HepG2 (cell line): ENCODE results near the gene HMGCLL1. TPM values are rescaled to one million over a fixed set of nuclear protein-coding genes. Genes with fewer than 3 reads are reported as not detected.

Experiments
- ARID5B ChIP-seq: IDR thresholded peaks from 2 replicates; pipeline ENCODE4 v1.4.0; 2020; ENCODE audit warnings: mild to moderate bottlenecking, missing genetic modification reagents
- ATF7 ChIP-seq, 2 experiments: fragments of 450-650 bp in 1 of 2; sonication (generic) in 1 of 2; formaldehyde crosslinking in 1 of 2; IDR thresholded peaks; 2 replicates each; pipeline versions ENCODE4 v1.4.0 to v1.6.1; 2016 to 2020; ENCODE audit warnings: antibody characterized with exemption in 1 of 2, mild to moderate bottlenecking in 1 of 2, missing genetic modification reagents in 1 of 2
- E2F1 ChIP-seq: sonication (generic); formaldehyde crosslinking; IDR thresholded peaks from 2 replicates; pipeline ENCODE4 v1.5.0; 2020; ENCODE audit warnings: missing genetic modification reagents
- FOXA3 ChIP-seq: IDR thresholded peaks from 2 replicates; pipeline ENCODE4 v1.6.1; 2016; ENCODE audit warnings: missing genetic modification reagents, missing compliant biosample characterization
- FUBP1 ChIP-seq: sonication (generic); formaldehyde crosslinking; IDR thresholded peaks from 2 replicates; pipeline ENCODE4 v1.5.1; 2020; ENCODE audit warnings: missing genetic modification reagents, mild to moderate bottlenecking, borderline replicate concordance
- GABPB1 ChIP-seq: IDR thresholded peaks from 2 replicates; pipeline ENCODE4 v1.6.1; 2016; ENCODE audit warnings: mild to moderate bottlenecking, missing genetic modification reagents, moderate library complexity, missing compliant biosample characterization
- HNRNPL ChIP-seq: fragments of 200-400 bp; formaldehyde crosslinking; IDR thresholded peaks from 2 replicates; pipeline ENCODE4 v1.6.1; 2017; ENCODE audit warnings: mild to moderate bottlenecking, low read depth, low read length
- HNRNPLL ChIP-seq: fragments of 200-400 bp; formaldehyde crosslinking; IDR thresholded peaks from 2 replicates; pipeline ENCODE4 v1.6.1; 2017; ENCODE audit warnings: mild to moderate bottlenecking, low read depth, low read length; ENCODE audit not compliant: poor library complexity, severe bottlenecking
- RFX3 ChIP-seq: IDR thresholded peaks from 2 replicates; pipeline ENCODE4 v1.6.1; 2016; ENCODE audit warnings: missing biosample characterization, missing genetic modification reagents
- ZBTB38 ChIP-seq: sonication (generic); formaldehyde crosslinking; IDR thresholded peaks from 2 replicates; pipeline ENCODE4 v1.5.1; 2020; ENCODE audit warnings: mild to moderate bottlenecking, missing genetic modification reagents
- ZNF615 ChIP-seq: sonication (generic); formaldehyde crosslinking; IDR thresholded peaks from 2 replicates; pipeline ENCODE4 v1.5.0; 2020; ENCODE audit warnings: mild to moderate bottlenecking, missing genetic modification reagents, borderline replicate concordance
- ZNF639 ChIP-seq: conservative IDR thresholded peaks from 2 replicates; pipeline ENCODE4 v1.6.1; 2018; ENCODE audit warnings: missing genetic modification reagents
- ZNF687 ChIP-seq: sonication (generic); formaldehyde crosslinking; IDR thresholded peaks from 2 replicates; pipeline ENCODE4 v1.5.1; 2020; ENCODE audit warnings: mild to moderate bottlenecking, missing genetic modification reagents, moderate library complexity
- ZNF782 ChIP-seq: sonication (generic); formaldehyde crosslinking; IDR thresholded peaks from 2 replicates; pipeline ENCODE4 v1.4.0; 2020; ENCODE audit warnings: missing genetic modification reagents, mild to moderate bottlenecking, borderline replicate concordance
- ZNF83 ChIP-seq: sonication (generic); formaldehyde crosslinking; IDR thresholded peaks from 2 replicates; pipeline ENCODE4 v1.4.0; 2020; ENCODE audit warnings: missing genetic modification reagents, mild to moderate bottlenecking, borderline replicate concordance
- polyA plus RNA-seq, 8 experiments: library from polyadenylated mRNA; depleted of rRNA in 3 of 8; stranded (reverse) in 7 of 8; unstranded in 1 of 8; fragments of >200 nt; fragmentation: Illumina TruSeq in 4 of 8; extraction: Trizol in 4 of 8; gene quantifications; 2 replicates each; pipeline versions ENCODE4 v1.2.1 to v1.2.3, GENCODE V29; 2011 to 2016; ENCODE audit warnings: low read depth in 4 of 8, missing spikeins in 1 of 8, mixed read lengths in 1 of 8; ENCODE audit not compliant: insufficient read depth in 1 of 8
- total RNA-seq, 5 experiments: library from RNA; depleted of rRNA; stranded (reverse); fragments of >200 nt; fragmentation: Illumina TruSeq; extraction: Trizol; gene quantifications; 2 replicates each; pipeline ENCODE4 v1.2.3, GENCODE V29; 2016; ENCODE audit warnings: low read depth in 1 of 5

Gene HMGCLL1
- total and polyA plus RNA-seq, 2 of the 13 experiments (the other 11 are each of a cell fraction or from before 2014, with no cell fraction given), result not detected

GRCh38 chr6:55578537-55579363, at the start of gene HMGCLL1 (continued):
- TF ChIP-seq ZNF615 (CRISPR knock-in tag) (no peak), ZNF782 (CRISPR knock-in tag) (no peak), ARID5B (CRISPR knock-in tag) (no peak), ZNF83 (CRISPR knock-in tag) (no peak), E2F1 (no peak), FUBP1 (no peak), HNRNPLL (peak; percentile 43), ZNF687 (CRISPR knock-in tag) (peak; percentile 15; the same call in 1 of the 2 replicates), FOXA3 (CRISPR knock-in tag) (no peak), HNRNPL (no peak), ATF7 (IDR thresholded peaks at IDR 0.05) (0 out of 2 replicates have a peak, but pooled peaks have one; percentile 12), ATF7 (CRISPR knock-in tag; IDR thresholded peaks at IDR 0.05) (no peak), RFX3 (CRISPR knock-in tag) (no peak), GABPB1 (CRISPR knock-in tag) (0 out of 2 replicates have a peak, but pooled peaks have one; percentile 14), ZBTB38 (CRISPR knock-in tag) (no peak), ZNF639 (CRISPR knock-in tag) (no peak)
